LNCAP (cell line): ENCODE results near the gene NUDT4.

Source experiments
- CTCF ChIP-seq: fragments of 450-650 bp; IDR thresholded peaks from 2 replicates; pipeline ENCODE4 v1.5.1; 2017; ENCODE audit warnings: mild to moderate bottlenecking

Gene NUDT4

GRCh38 chr12:93408813-93409212 is 31.1 kb downstream of the NUDT4 start:
- TF ChIP-seq CTCF, result no peak

GRCh38 chr12:93413064-93413463 is 35.3 kb downstream of the NUDT4 start:
- no peak for TF ChIP-seq CTCF

GRCh38 chr12:93415723-93416464 is 38.2 kb downstream of the NUDT4 start:
- no peak for TF ChIP-seq CTCF

GRCh38 chr12:93417967-93418480 is 40.3 kb downstream of the NUDT4 start:
- TF ChIP-seq CTCF, result no peak

- TF ChIP-seq CTCF, result peak; percentile 73
Measured at GRCh38 chr12:93419388-93420034, 41.8 kb downstream of the NUDT4 start.

GRCh38 chr12:93422050-93422449 is 44.3 kb downstream of the NUDT4 start:
- TF ChIP-seq CTCF, result no peak

GRCh38 chr12:93425736-93426411 is 48.1 kb downstream of the NUDT4 start:
- no peak for TF ChIP-seq CTCF
